Stimulated activated CD8-positive, alpha-beta memory T cell treated with anti-CD3 and anti-CD28 coated beads, Interleukin-4, amount 100 ng/mL, for 1 hour (primary cell): ENCODE data around the gene SND1.
"Not testable (repeated sequence)": the region's sequence is repeated elsewhere in the genome, so short reads cannot be mapped to it uniquely, and the experiment has no call there.

Experiments
- DNase-seq, 2 donors: peaks; one replicate each; pipeline ENCODE4 v3.0.0-alpha.2; 2020; ENCODE audit warnings: low read depth in 2 of 2, low spot score in 1 of 2

Gene SND1

GRCh38 chr7:127652333-127653248, 597 bp downstream of the SND1 start:
- DNase-seq: no peak

GRCh38 chr7:127653396-127653795, 1.4 kb downstream of the SND1 start:
- no peak for DNase-seq

- no peak for DNase-seq
These were observed 2.7 kb downstream of the SND1 start for GRCh38 chr7:127654404-127655394.

- DNase-seq: no peak
These were observed 3.7 kb downstream of the SND1 start for GRCh38 chr7:127655720-127656119.

GRCh38 chr7:127657500-127657899, 5.5 kb downstream of the SND1 start:
- DNase-seq: no peak

- DNase-seq: no peak
These were observed 7.1 kb downstream of the SND1 start for GRCh38 chr7:127658970-127659630.

GRCh38 chr7:127665922-127666321, 13.9 kb downstream of the SND1 start:
- no peak for DNase-seq

- DNase-seq: no peak
These were observed 14.6 kb downstream of the SND1 start for GRCh38 chr7:127666602-127667001.

GRCh38 chr7:127667017-127667670, 15.2 kb downstream of the SND1 start:
- no peak for DNase-seq

- DNase-seq: no peak
These were observed 16.0 kb downstream of the SND1 start for GRCh38 chr7:127667759-127668530.

- no peak for DNase-seq
These were observed 19.3 kb downstream of the SND1 start for GRCh38 chr7:127671341-127671740.

- no peak for DNase-seq
These were observed 21.9 kb downstream of the SND1 start for GRCh38 chr7:127673902-127674301.

- DNase-seq: no peak
These were observed 22.4 kb downstream of the SND1 start for GRCh38 chr7:127674361-127674760.

GRCh38 chr7:127674923-127675322, 22.9 kb downstream of the SND1 start:
- DNase-seq: not testable (repeated sequence)

GRCh38 chr7:127675721-127676120, 23.7 kb downstream of the SND1 start:
- DNase-seq: no peak

GRCh38 chr7:127677433-127678230, 25.6 kb downstream of the SND1 start:
- no peak for DNase-seq

GRCh38 chr7:127678337-127678736, 26.3 kb downstream of the SND1 start:
- no peak for DNase-seq

- DNase-seq: no peak
These were observed 27.0 kb downstream of the SND1 start for GRCh38 chr7:127678947-127679346.

- no peak for DNase-seq
These were observed 29.0 kb downstream of the SND1 start for GRCh38 chr7:127680983-127681382.
